B cell (primary cell): ENCODE results near the gene MSL3B.

ENCODE experiments used
- ATAC-seq: fragments of 200-7000 bp; cut with Tn5 transposase; one replicate; pipeline ENCODE4 v1.10.0; 2021; ENCODE audit warnings: low read depth, mild to moderate bottlenecking, moderate number of reproducible peaks, moderate library complexity
- CTCF ChIA-PET: fragments of 350-600 bp; sonication (Branson Sonifier 250); formaldehyde crosslinking; loops from one replicate; lab custom pipeline; 2021; ENCODE audit warnings: antibody characterized with exemption, inconsistent platforms; lab: Charles Lee
- POLR2A ChIA-PET: fragments of 350-600 bp; sonication (Branson Sonifier 250); formaldehyde crosslinking; loops from one replicate; lab custom pipeline; 2021; ENCODE audit warnings: antibody characterized with exemption; lab: Charles Lee
- DNase-seq: peaks from one replicate; pipeline ENCODE4 v3.0.0; 2013
- H2AFZ ChIP-seq: 2 replicates; pipeline ENCODE4 v1.6.1; 2012; ENCODE audit warnings: mild to moderate bottlenecking, low read depth, low read length; ENCODE audit not compliant: insufficient read depth, poor library complexity, severe bottlenecking
- H3K27ac ChIP-seq, 2 donors: 1 replicate in 1 of 2; 2 replicates in 1 of 2; pipeline ENCODE4 v1.5.1; 2012 to 2013; ENCODE audit warnings: low read length in 2 of 2, mild to moderate bottlenecking in 2 of 2, moderate library complexity in 1 of 2
- H3K27me3 ChIP-seq, 4 experiments: fragments of 200-600 bp in 1 of 4; sonication (generic) in 1 of 4; replicated peaks in 1 of 4; 1 replicate in 2 of 4; 2 replicates in 2 of 4; pipeline versions ENCODE4 v1.6.1 to v1.7.0; 2013 to 2016; ENCODE audit warnings: low read length in 3 of 4, mild to moderate bottlenecking in 2 of 4, mixed read lengths in 1 of 4, moderate library complexity in 1 of 4; ENCODE audit not compliant: insufficient read depth in 4 of 4, control insufficient read depth in 3 of 4; ENCODE audit errors: control extremely low read depth in 1 of 4
- H3K36me3 ChIP-seq, 2 experiments: replicated peaks in 1 of 2; 1 replicate in 1 of 2; 2 replicates in 1 of 2; pipeline versions ENCODE4 v1.6.1 to v1.7.1; 2013; ENCODE audit warnings: low read length in 1 of 2; ENCODE audit not compliant: insufficient read depth in 2 of 2, control insufficient read depth in 1 of 2; ENCODE audit errors: control extremely low read depth in 1 of 2, extremely low read depth in 1 of 2
- H3K4me1 ChIP-seq, 2 donors: fragments of 200-600 bp in 1 of 2; sonication (generic) in 1 of 2; 1 replicate in 1 of 2; 2 replicates in 1 of 2; pipeline versions ENCODE4 v1.5.1 to v1.6.1; 2013 to 2017; ENCODE audit warnings: low read length in 2 of 2; ENCODE audit not compliant: control insufficient read depth in 2 of 2, insufficient read depth in 2 of 2
- H3K4me2 ChIP-seq: replicated peaks from 2 replicates; pipeline ENCODE3; 2012; ENCODE audit warnings: mild to moderate bottlenecking, low read depth, low read length; ENCODE audit not compliant: poor library complexity, severe bottlenecking
- H3K4me3 ChIP-seq, 5 experiments: fragments of 200-600 bp in 1 of 5; sonication (generic) in 1 of 5; 1 replicate in 3 of 5; 2 replicates in 2 of 5; pipeline versions ENCODE4 v1.5.1 to v1.7.0; 2011 to 2016; ENCODE audit warnings: low read length in 4 of 5, mild to moderate bottlenecking in 4 of 5, low read depth in 2 of 5, control low read depth in 1 of 5, moderate library complexity in 1 of 5; ENCODE audit not compliant: insufficient read depth in 1 of 5; ENCODE audit errors: control extremely low read depth in 1 of 5, extremely low read depth in 1 of 5
- H3K79me2 ChIP-seq: fragments of 200-600 bp; sonication (generic); one replicate; pipeline ENCODE4 v1.6.0; 2016; ENCODE audit warnings: low read length; ENCODE audit not compliant: control insufficient read depth, insufficient read depth
- H3K9ac ChIP-seq: fragments of 200-600 bp; sonication (generic); 2 replicates; pipeline ENCODE4 v1.6.1; 2017; ENCODE audit warnings: mild to moderate bottlenecking, low read length, moderate library complexity
- H3K9me3 ChIP-seq, 3 donors: one replicate each; pipeline versions ENCODE4 v1.6.1 to v1.7.1; 2013; ENCODE audit warnings: low read length in 2 of 3; ENCODE audit not compliant: control insufficient read depth in 2 of 3, insufficient read depth in 1 of 3; ENCODE audit errors: control extremely low read depth in 1 of 3
- H4K20me1 ChIP-seq: 2 replicates; pipeline ENCODE4 v1.6.0; 2012; ENCODE audit warnings: mild to moderate bottlenecking, low read length; ENCODE audit not compliant: insufficient read depth, control insufficient read depth, poor library complexity, severe bottlenecking
- H3K27ac Mint-ChIP-seq: one replicate; pipeline ENCODE4 v1.8.0; 2021; ENCODE audit warnings: mixed read lengths
- H3K27me3 Mint-ChIP-seq: one replicate; pipeline ENCODE4 v1.8.0; 2021; ENCODE audit warnings: mixed read lengths
- H3K4me1 Mint-ChIP-seq: one replicate; pipeline ENCODE4 v1.8.0; 2021; ENCODE audit warnings: mixed read lengths
- H3K4me3 Mint-ChIP-seq: one replicate; pipeline ENCODE4 v1.8.0; 2021; ENCODE audit warnings: mixed read lengths
- H3K9me3 Mint-ChIP-seq: one replicate; pipeline ENCODE4 v1.8.0; 2022; ENCODE audit warnings: mixed read lengths; ENCODE audit not compliant: insufficient read depth
- CTCF ChIP-seq: fragments of 200-600 bp; IDR thresholded peaks from one replicate; pipeline ENCODE4 v1.8.0; 2022; ENCODE audit warnings: antibody characterized with exemption, mild to moderate bottlenecking
- EZH2 ChIP-seq: IDR thresholded peaks from 2 replicates; pipeline ENCODE4 v1.6.1; 2012; ENCODE audit warnings: borderline replicate concordance, low read depth, mild to moderate bottlenecking, moderate library complexity, low read length; ENCODE audit not compliant: insufficient read depth, poor library complexity, severe bottlenecking
- WGBS: methylation state at CpG from one replicate; pipeline ENCODE4 v1.1.5; 2013; ENCODE audit warnings: missing lambda C conversion rate; ENCODE audit not compliant: insufficient coverage; 5-methylcytosine and 5-hydroxymethylcytosine counted together
- intact Hi-C: fragments of 100-400 bp; cut with micrococcal nuclease; formaldehyde crosslinking; loops from one replicate; pipeline ENCODE4 v1.10.0; 2022

MSL3B gene

GRCh38 chr2:233844064-233844807, 23.9 kb downstream of the MSL3B start:
- ATAC-seq (no peak), DNase-seq (no peak)
- no peak overlapping the region for H3K4me3 Mint-ChIP-seq
- no peaks in the 10 kb centered on the region for H3K27me3 ChIP-seq
- H3K27ac ChIP-seq: no peak overlapping the region
- H3K27me3 Mint-ChIP-seq: no peaks in the 10 kb centered on the region
- WGBS: 98% methylated on average over 14 of the region's 19 CpGs
- no peak overlapping the region for H2AFZ ChIP-seq
- ChIA-PET CTCF (no interaction called here), POLR2A (no interaction called here)
- H3K9me3 Mint-ChIP-seq: no peaks in the 10 kb centered on the region
- H4K20me1 ChIP-seq: no peaks in the 10 kb centered on the region
- no peaks in the 10 kb centered on the region for H3K36me3 ChIP-seq
- peaks cover 8% of the 10 kb centered on the region for H3K79me2 ChIP-seq
- peaks cover 3% of the 10 kb centered on the region for H3K4me1 Mint-ChIP-seq
- H3K9ac ChIP-seq: no peak overlapping the region
- intact Hi-C loops: no loop called here
- H3K4me3 ChIP-seq: no peak overlapping the region
- no peaks in the 10 kb centered on the region for H3K4me1 ChIP-seq
- H3K4me2 ChIP-seq: no peak overlapping the region
- no peaks in the 10 kb centered on the region for H3K9me3 ChIP-seq
- no peak overlapping the region for H3K27ac Mint-ChIP-seq
- TF ChIP-seq EZH2 (no peak), CTCF (no peak)

- Histone ChIP-seq H3K4me2 (no peak overlapping the region), H3K4me3 (no peak overlapping the region), H3K27ac (no peak overlapping the region), H3K27me3 (no peaks in the 10 kb centered on the region), H3K79me2 (peaks cover 17% of the 10 kb centered on the region), H2AFZ (no peak overlapping the region), H3K9ac (no peak overlapping the region), H3K4me1 (no peaks in the 10 kb centered on the region), H3K36me3 (no peaks in the 10 kb centered on the region), H4K20me1 (no peaks in the 10 kb centered on the region), H3K9me3 (peaks cover 0 to 4% (median 0%) of the 10 kb centered on the region in 3 donors)
- ATAC-seq (no peak), DNase-seq (no peak)
- no peaks in the 10 kb centered on the region for H3K27me3 Mint-ChIP-seq
- H3K9me3 Mint-ChIP-seq: no peaks in the 10 kb centered on the region
- TF ChIP-seq CTCF (no peak), EZH2 (no peak)
- no peak overlapping the region for H3K27ac Mint-ChIP-seq
- POLR2A ChIA-PET: no interaction called here
- WGBS: 98% methylated on average over 7 of the region's 11 CpGs
- CTCF ChIA-PET: no interaction called here
- intact Hi-C loops: no loop called here
- no peak overlapping the region for H3K4me3 Mint-ChIP-seq
- H3K4me1 Mint-ChIP-seq: peaks cover 2% of the 10 kb centered on the region
Observed at GRCh38 chr2:233841183-233841582, 27.0 kb downstream of the MSL3B start.
